HepG2 (cell line): ENCODE measurements around the gene CLIC4. TPM values are rescaled to one million over a fixed set of nuclear protein-coding genes. Genes with fewer than 3 reads are reported as not detected.

Source experiments
- ATAC-seq: fragments of 200-7000 bp; cut with Tn5 transposase; 3 replicates; pipeline ENCODE4 v1.9.1; 2020; ENCODE audit warnings: mild to moderate bottlenecking, moderate library complexity
- BruUV-seq: library from RNA; stranded (reverse); fragments of 400-500 nt; replicated peaks from 2 replicates; lab custom pipeline; 2021; lab: Mats Ljungman, UMichigan
- CTCF ChIA-PET: fragments of 300-600 bp; formaldehyde crosslinking; extraction: SDS; loops from one replicate; lab custom pipeline; 2021; ENCODE audit warnings: low total read pairs, inconsistent platforms, low intra/inter-chr PET ratio; lab: Yijun Ruan, JAX
- POLR2A ChIA-PET: fragments of 350-600 bp; sonication (Branson Sonifier 250); formaldehyde crosslinking; loops from one replicate; lab custom pipeline; 2020; ENCODE audit warnings: antibody characterized with exemption, inconsistent platforms; lab: Yijun Ruan, JAX
- DNase-seq: peaks from one replicate; pipeline ENCODE4 v3.0.0-alpha.2; 2015; ENCODE audit warnings: low spot score
- FAIRE-seq: peaks from 3 replicates; lab custom pipeline; 2011; peaks lifted over from hg19 to GRCh38; lab: Jason Lieb, UNC
- H2AFZ ChIP-seq: one replicate; pipeline ENCODE4 v1.6.1; 2011; ENCODE audit warnings: low read length, inconsistent platforms
- H3K27ac ChIP-seq: fragments of 300-600 bp; 3 replicates; pipeline ENCODE4 v1.8.0; 2011; ENCODE audit warnings: mixed run types, mild to moderate bottlenecking, mixed read lengths, low read length, inconsistent platforms; ENCODE audit not compliant: insufficient read depth; ENCODE audit errors: extremely low read length
- H3K27me3 ChIP-seq, 2 experiments: fragments of 200-600 bp in 1 of 2; 2 replicates in 1 of 2; 3 replicates in 1 of 2; pipeline versions ENCODE4 v1.6.0 to v1.8.0; 2011; ENCODE audit warnings: low read length in 2 of 2, mild to moderate bottlenecking in 2 of 2, moderate library complexity in 2 of 2, inconsistent platforms in 1 of 2; ENCODE audit not compliant: insufficient read depth in 2 of 2, control insufficient read depth in 1 of 2
- H3K36me3 ChIP-seq, 2 experiments: fragments of 200-600 bp in 1 of 2; replicated peaks in 1 of 2; 2 replicates in 1 of 2; 3 replicates in 1 of 2; pipeline versions ENCODE4 v1.5.1 to v1.8.0; 2011; ENCODE audit warnings: low read length in 2 of 2, inconsistent platforms in 1 of 2; ENCODE audit not compliant: insufficient read depth in 2 of 2, control insufficient read depth in 1 of 2
- H3K4me1 ChIP-seq: 2 replicates; pipeline ENCODE4 v1.5.1; 2012; ENCODE audit warnings: low read length, inconsistent platforms; ENCODE audit not compliant: insufficient read depth
- H3K4me2 ChIP-seq: 2 replicates; pipeline ENCODE4 v1.6.0; 2011; ENCODE audit warnings: low read depth, low read length, inconsistent platforms
- H3K4me3 ChIP-seq, 3 experiments: fragments of 200-600 bp in 1 of 3; sonication (generic), shearing (Covaris generic) in 1 of 3; replicated peaks in 1 of 3; 2 replicates each; pipeline ENCODE4 v1.5.1; 2011 to 2016; ENCODE audit warnings: low read length in 3 of 3, inconsistent platforms in 2 of 3, low read depth in 2 of 3, mild to moderate bottlenecking in 2 of 3, control low read depth in 1 of 3, mixed read lengths in 1 of 3; ENCODE audit not compliant: insufficient read depth in 1 of 3
- H3K79me2 ChIP-seq: one replicate; pipeline ENCODE4 v1.6.1; 2011; ENCODE audit warnings: low read length, inconsistent platforms; ENCODE audit not compliant: insufficient read depth
- H3K9ac ChIP-seq: 2 replicates; pipeline ENCODE4 v1.6.0; 2011; ENCODE audit warnings: mild to moderate bottlenecking, low read depth, low read length, inconsistent platforms; ENCODE audit not compliant: insufficient read depth
- H3K9me3 ChIP-seq: 2 replicates; pipeline ENCODE4 v1.5.1; 2012; ENCODE audit warnings: mild to moderate bottlenecking, low read length
- H4K20me1 ChIP-seq: 2 replicates; pipeline ENCODE4 v1.6.0; 2011; ENCODE audit warnings: inconsistent platforms, mild to moderate bottlenecking, low read length, moderate library complexity; ENCODE audit not compliant: insufficient read depth
- ATRX ChIP-seq: sonication (generic); formaldehyde crosslinking; IDR thresholded peaks from 2 replicates; pipeline ENCODE4 v1.4.0; 2020; ENCODE audit warnings: missing genetic modification reagents, borderline replicate concordance
- EZH2 ChIP-seq: conservative IDR thresholded peaks from 2 replicates; pipeline ENCODE4 v1.6.1; 2012; ENCODE audit warnings: mild to moderate bottlenecking, low read depth, low read length, moderate library complexity
- KDM5B ChIP-seq: sonication (generic); formaldehyde crosslinking; IDR thresholded peaks from 2 replicates; pipeline ENCODE4 v1.4.0; 2020; ENCODE audit warnings: missing genetic modification reagents, mild to moderate bottlenecking, borderline replicate concordance
- KLF13 ChIP-seq: sonication (generic); formaldehyde crosslinking; IDR thresholded peaks from 2 replicates; pipeline ENCODE4 v1.4.0; 2020; ENCODE audit warnings: mild to moderate bottlenecking, missing genetic modification reagents
- NR1H2 ChIP-seq: sonication (generic); formaldehyde crosslinking; IDR thresholded peaks from 2 replicates; pipeline ENCODE4 v1.8.1; 2022; ENCODE audit warnings: low read depth, missing genetic modification reagents, borderline replicate concordance
- ZBTB14 ChIP-seq: sonication (generic); formaldehyde crosslinking; IDR thresholded peaks from 2 replicates; pipeline ENCODE4 v1.4.0; 2020; ENCODE audit warnings: missing genetic modification reagents
- ZC3H4 ChIP-seq: sonication (generic); formaldehyde crosslinking; IDR thresholded peaks from 2 replicates; pipeline ENCODE4 v1.4.0; 2020; ENCODE audit warnings: missing genetic modification reagents, borderline replicate concordance
- ZNF143 ChIP-seq: sonication (generic); formaldehyde crosslinking; IDR thresholded peaks from 2 replicates; pipeline ENCODE4 v1.4.0; 2020; ENCODE audit warnings: missing genetic modification reagents
- ZNF292 ChIP-seq: sonication (generic); formaldehyde crosslinking; IDR thresholded peaks from 2 replicates; pipeline ENCODE4 v1.8.1; 2022; ENCODE audit warnings: mild to moderate bottlenecking, low read depth, missing genetic modification reagents, borderline replicate concordance
- ZNF749 ChIP-seq: sonication (generic); formaldehyde crosslinking; IDR thresholded peaks from 2 replicates; pipeline ENCODE4 v1.8.0; 2022; ENCODE audit warnings: mild to moderate bottlenecking, missing genetic modification reagents, moderate library complexity, borderline replicate concordance
- WGBS: methylation state at CpG from one replicate; pipeline ENCODE4 v1.1.6; 2017; ENCODE audit warnings: low lambda C conversion rate; 5-methylcytosine and 5-hydroxymethylcytosine counted together
- in situ Hi-C: cut with HindIII; loops from 2 replicates; pipeline ENCODE4 v1.10.0; 2017; ENCODE audit warnings: low pct_unique_long_range_greater_than_20kb; ENCODE audit not compliant: extremely low pct_ligation_motif_present
- intact Hi-C: fragments of 100-400 bp; cut with micrococcal nuclease; formaldehyde crosslinking; loops from one replicate; pipeline ENCODE4 v1.10.0; 2022; ENCODE audit not compliant: unreplicated experiment
- polyA plus RNA-seq, 8 experiments: library from polyadenylated mRNA; depleted of rRNA in 3 of 8; stranded (reverse) in 7 of 8; unstranded in 1 of 8; fragments of >200 nt; fragmentation: Illumina TruSeq in 4 of 8; extraction: Trizol in 4 of 8; gene quantifications; 2 replicates each; pipeline versions ENCODE4 v1.2.1 to v1.2.3, GENCODE V29; 2011 to 2016; ENCODE audit warnings: low read depth in 4 of 8, missing spikeins in 1 of 8, mixed read lengths in 1 of 8; ENCODE audit not compliant: insufficient read depth in 1 of 8
- total RNA-seq, 5 experiments: library from RNA; depleted of rRNA; stranded (reverse); fragments of >200 nt; fragmentation: Illumina TruSeq; extraction: Trizol; gene quantifications; 2 replicates each; pipeline ENCODE4 v1.2.3, GENCODE V29; 2016; ENCODE audit warnings: low read depth in 1 of 5

Gene CLIC4
- total and polyA plus RNA-seq, 2 of the 13 experiments (the other 11 are each of a cell fraction or from before 2014, with no cell fraction given): 23.3 to 77.4 TPM

- Histone ChIP-seq H4K20me1 (no peaks in the 10 kb centered on the region), H3K9me3 (no peaks in the 10 kb centered on the region), H3K4me2 (no peak overlapping the region), H3K27me3 (no peaks in the 10 kb centered on the region), H3K4me1 (peaks cover 13% of the 10 kb centered on the region), H3K36me3 (peaks cover 3 to 10% of the 10 kb centered on the region in 2 experiments; a peak in 3 of 5 replicates), H3K27ac (no peak overlapping the region), H3K4me3 (no peak overlapping the region), H3K79me2 (peaks cover 8% of the 10 kb centered on the region), H3K9ac (no peak overlapping the region), H2AFZ (no peak overlapping the region)
- no peak for DNase-seq
- POLR2A ChIA-PET: no interaction called here
- FAIRE-seq: no peak
- ATAC-seq: no peak
- in situ Hi-C loops (no loop called here), intact Hi-C loops (loop anchor here (10.0 kb wide), 1 partner anchor 58 kb away; the partner anchor contains the start of gene CLIC4)
- TF ChIP-seq NR1H2 (no peak), EZH2 (no peak)
- TSS peak; percentile 21 for BruUV-seq
- WGBS: 74% methylated on average over 2 of the region's 2 CpGs
- CTCF ChIA-PET: no interaction called here
Measured at GRCh38 chr1:24803220-24803619, 58.0 kb downstream of the CLIC4 start.

- peaks cover 1 to 10% of the 10 kb centered on the region in 2 experiments; a peak in 2 of 5 replicates for H3K36me3 ChIP-seq
- DNase-seq (no peak), ATAC-seq (no peak), FAIRE-seq (no peak)
- ChIA-PET CTCF (no interaction called here), POLR2A (no interaction called here)
- H3K9me3 ChIP-seq: no peaks in the 10 kb centered on the region
- TF ChIP-seq ZBTB14 (CRISPR knock-in tag) (no peak), KLF13 (CRISPR knock-in tag) (no peak), ZNF143 (CRISPR knock-in tag) (no peak), ZNF749 (CRISPR knock-in tag) (no peak), KDM5B (CRISPR knock-in tag) (no peak), ZC3H4 (CRISPR knock-in tag) (no peak), ZNF292 (CRISPR knock-in tag) (no peak), ATRX (no peak)
- H3K27me3 ChIP-seq: no peaks in the 10 kb centered on the region
- H2AFZ ChIP-seq: no peak overlapping the region
- H3K79me2 ChIP-seq: peaks cover 8% of the 10 kb centered on the region
- no peak overlapping the region for H3K4me3 ChIP-seq
- H3K9ac ChIP-seq: no peak overlapping the region
- H4K20me1 ChIP-seq: no peaks in the 10 kb centered on the region
- BruUV-seq: no TSS peak
- intact Hi-C loops (loop anchor here (10.0 kb wide), 1 partner anchor 59 kb away; the partner anchor contains the start of gene CLIC4), in situ Hi-C loops (no loop called here)
- no peak overlapping the region for H3K27ac ChIP-seq
- H3K4me2 ChIP-seq: no peak overlapping the region
- peaks cover 13% of the 10 kb centered on the region for H3K4me1 ChIP-seq
Measured at GRCh38 chr1:24803987-24804530, 58.8 kb downstream of the CLIC4 start.
